Tibial nerve (tissue), 4 donors: ENCODE data around the gene INPP4B. TPM values are rescaled to one million over a fixed set of nuclear protein-coding genes. Genes with fewer than 3 reads are reported as not detected.

Source experiments
- DNase-seq, 2 donors: peaks; one replicate each; pipeline ENCODE4 v3.0.0-alpha.2; 2019; ENCODE audit warnings: low spot score in 2 of 2
- H3K27ac ChIP-seq, 4 donors: fragments of 200-600 bp; sonication (generic) in 3 of 4; one replicate each; pipeline ENCODE4 v1.5.1; 2017 to 2019; ENCODE audit warnings: mild to moderate bottlenecking in 1 of 4
- H3K27me3 ChIP-seq, 2 donors: fragments of 200-600 bp; sonication (generic) in 1 of 2; one replicate each; pipeline versions ENCODE4 v1.5.1 to v1.6.0; 2017 to 2019
- H3K36me3 ChIP-seq, 3 donors: fragments of 200-600 bp; sonication (generic); one replicate each; pipeline ENCODE4 v1.5.1; 2018 to 2019
- H3K4me1 ChIP-seq, 4 donors: fragments of 200-600 bp; sonication (generic) in 3 of 4; one replicate each; pipeline ENCODE4 v1.5.1; 2017 to 2019
- H3K4me3 ChIP-seq, 4 donors: fragments of 200-600 bp; sonication (generic) in 3 of 4; one replicate each; pipeline ENCODE4 v1.5.1; 2017 to 2019; ENCODE audit warnings: mild to moderate bottlenecking in 1 of 4, moderate library complexity in 1 of 4
- H3K9me3 ChIP-seq, 4 donors: fragments of 200-600 bp; sonication (generic) in 3 of 4; one replicate each; pipeline ENCODE4 v1.5.1; 2017 to 2019
- EP300 ChIP-seq, 2 donors: sonication (generic); formaldehyde crosslinking; IDR thresholded peaks; one replicate each; pipeline ENCODE4 v1.6.1; 2017; ENCODE audit warnings: antibody characterized with exemption in 2 of 2, mild to moderate bottlenecking in 1 of 2
- POLR2A ChIP-seq, 2 donors: fragments of 450-650 bp; IDR thresholded peaks; one replicate each; pipeline ENCODE4 v1.6.1; 2017; ENCODE audit warnings: antibody characterized with exemption in 2 of 2, mild to moderate bottlenecking in 2 of 2, moderate library complexity in 2 of 2
- WGBS, 2 donors: methylation state at CpG; one replicate each; pipeline ENCODE4 v1.1.5; 2018; 5-methylcytosine and 5-hydroxymethylcytosine counted together
- total RNA-seq, 4 donors: library from RNA; depleted of rRNA; stranded (reverse); fragments of >200 nt; gene quantifications; one replicate each; pipeline ENCODE4 v1.1.0, GENCODE V29; 2016
- TF ChIP-seq, protein P1 (sequence below), 5 experiments: fragments of 200-600 bp in 3 of 5; fragments of 450-650 bp in 2 of 5; sonication (generic) in 3 of 5; IDR thresholded peaks; one replicate each; pipeline ENCODE4 v1.5.1; 2016 to 2019; ENCODE audit warnings: antibody characterized with exemption in 5 of 5, mild to moderate bottlenecking in 3 of 5, moderate library complexity in 2 of 5

Gene INPP4B
- total RNA-seq, 4 donors from 2014 or later: 16.3 to 32.4 (median 24.8) TPM

DNA sequence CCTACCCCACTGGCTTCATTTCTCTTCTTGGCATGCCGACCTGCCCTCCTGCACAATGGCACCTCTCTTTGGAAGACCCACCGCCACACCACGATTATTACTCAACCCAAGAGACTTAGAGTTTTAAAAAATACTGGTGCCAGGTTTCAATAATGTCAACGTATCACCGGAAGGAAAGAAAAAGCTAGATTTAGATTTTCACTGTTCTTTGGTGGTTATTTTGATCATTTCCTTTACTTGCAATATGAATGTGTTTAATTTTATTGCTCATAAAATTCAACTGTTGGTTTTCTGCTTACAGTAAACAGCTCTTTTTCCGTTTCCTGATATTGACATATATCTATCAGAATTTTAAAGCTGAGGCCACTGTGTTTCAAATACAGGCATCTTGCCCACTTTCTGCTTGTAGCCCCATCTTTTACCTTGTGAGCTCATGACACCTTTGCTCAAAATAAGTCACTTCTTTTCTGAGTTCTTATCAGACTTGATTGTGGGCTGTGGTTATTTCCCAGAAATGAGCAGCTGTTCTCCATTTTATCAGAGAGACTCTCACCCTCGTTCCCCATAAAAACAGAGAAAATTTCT is 439.1 kb downstream of the INPP4B start:
- peak overlapping the region in 2 of 4 donors; percentile 86 to 87 for H3K27ac ChIP-seq
- H3K4me3 ChIP-seq: no peak overlapping the region

DNA sequence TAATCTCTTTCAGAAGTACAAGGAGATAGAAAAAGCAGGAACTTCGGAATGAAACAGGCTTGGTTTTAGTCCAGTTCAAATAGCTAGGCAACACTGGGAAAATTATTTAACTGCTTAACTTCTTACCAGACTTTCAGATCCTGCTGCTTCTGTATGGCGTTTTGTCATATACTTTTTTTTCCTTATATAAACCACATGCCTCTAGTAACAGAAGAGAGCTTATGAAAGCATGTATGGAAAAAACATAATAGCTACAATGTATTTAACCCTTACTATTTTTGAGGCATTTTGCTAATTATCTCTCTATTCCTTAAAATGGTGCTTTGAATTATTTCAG is 439.6 kb downstream of the INPP4B start:
- TF ChIP-seq EP300 (IDR thresholded peaks at IDR 0.05) (no peak), POLR2A (IDR thresholded peaks at IDR 0.05) (no peak)
- TF ChIP-seq, protein P1, sequence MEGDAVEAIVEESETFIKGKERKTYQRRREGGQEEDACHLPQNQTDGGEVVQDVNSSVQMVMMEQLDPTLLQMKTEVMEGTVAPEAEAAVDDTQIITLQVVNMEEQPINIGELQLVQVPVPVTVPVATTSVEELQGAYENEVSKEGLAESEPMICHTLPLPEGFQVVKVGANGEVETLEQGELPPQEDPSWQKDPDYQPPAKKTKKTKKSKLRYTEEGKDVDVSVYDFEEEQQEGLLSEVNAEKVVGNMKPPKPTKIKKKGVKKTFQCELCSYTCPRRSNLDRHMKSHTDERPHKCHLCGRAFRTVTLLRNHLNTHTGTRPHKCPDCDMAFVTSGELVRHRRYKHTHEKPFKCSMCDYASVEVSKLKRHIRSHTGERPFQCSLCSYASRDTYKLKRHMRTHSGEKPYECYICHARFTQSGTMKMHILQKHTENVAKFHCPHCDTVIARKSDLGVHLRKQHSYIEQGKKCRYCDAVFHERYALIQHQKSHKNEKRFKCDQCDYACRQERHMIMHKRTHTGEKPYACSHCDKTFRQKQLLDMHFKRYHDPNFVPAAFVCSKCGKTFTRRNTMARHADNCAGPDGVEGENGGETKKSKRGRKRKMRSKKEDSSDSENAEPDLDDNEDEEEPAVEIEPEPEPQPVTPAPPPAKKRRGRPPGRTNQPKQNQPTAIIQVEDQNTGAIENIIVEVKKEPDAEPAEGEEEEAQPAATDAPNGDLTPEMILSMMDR (IDR thresholded peaks at IDR 0.05): no peak

More for the DNA sequence above, 439.1 kb downstream of the INPP4B start:
- TF ChIP-seq EP300 (IDR thresholded peaks at IDR 0.05) (no peak), POLR2A (IDR thresholded peaks at IDR 0.05) (no peak)
- TF ChIP-seq, protein P1 (IDR thresholded peaks at IDR 0.05): no peak
- Histone ChIP-seq H3K4me1 (peaks cover 0 to 44% (median 12%) of the 10 kb centered on the region in 4 donors), H3K9me3 (no peaks in the 10 kb centered on the region), H3K27me3 (no peaks in the 10 kb centered on the region), H3K36me3 (no peaks in the 10 kb centered on the region)
- no peak for DNase-seq
- 45 to 61% methylated on average over 7 of the region's 7 CpGs for WGBS, 2 donors

GRCh38 chr4:142405695-142406498 is 440.2 kb downstream of the INPP4B start:
- WGBS, 2 donors: 40 to 45% methylated on average over 5 of the region's 5 CpGs
- H3K4me3 ChIP-seq: peak overlapping the region; percentile 34 to 58 (median 43)
- no peak for DNase-seq
- H3K36me3 ChIP-seq: no peaks in the 10 kb centered on the region
- H3K9me3 ChIP-seq: no peaks in the 10 kb centered on the region
- H3K4me1 ChIP-seq: peaks cover 0 to 46% (median 12%) of the 10 kb centered on the region in 4 donors
- H3K27ac ChIP-seq: peak overlapping the region; percentile 72 to 87 (median 80)
- TF ChIP-seq, protein P1 (IDR thresholded peaks at IDR 0.05): no peak
- TF ChIP-seq POLR2A (IDR thresholded peaks at IDR 0.05) (no peak), EP300 (IDR thresholded peaks at IDR 0.05) (no peak)
- H3K27me3 ChIP-seq: no peaks in the 10 kb centered on the region

More for the DNA sequence above, 439.6 kb downstream of the INPP4B start:
- DNase-seq: no peak
- no peaks in the 10 kb centered on the region for H3K27me3 ChIP-seq
- peak overlapping the region in 3 of 4 donors; percentile 73 to 87 (median 86) for H3K27ac ChIP-seq
- H3K4me3 ChIP-seq: no peak overlapping the region
- peaks cover 0 to 46% (median 12%) of the 10 kb centered on the region in 4 donors for H3K4me1 ChIP-seq
- 24 to 25% methylated on average over 2 of the region's 2 CpGs for WGBS, 2 donors
- no peaks in the 10 kb centered on the region for H3K9me3 ChIP-seq
- no peaks in the 10 kb centered on the region for H3K36me3 ChIP-seq

DNA sequence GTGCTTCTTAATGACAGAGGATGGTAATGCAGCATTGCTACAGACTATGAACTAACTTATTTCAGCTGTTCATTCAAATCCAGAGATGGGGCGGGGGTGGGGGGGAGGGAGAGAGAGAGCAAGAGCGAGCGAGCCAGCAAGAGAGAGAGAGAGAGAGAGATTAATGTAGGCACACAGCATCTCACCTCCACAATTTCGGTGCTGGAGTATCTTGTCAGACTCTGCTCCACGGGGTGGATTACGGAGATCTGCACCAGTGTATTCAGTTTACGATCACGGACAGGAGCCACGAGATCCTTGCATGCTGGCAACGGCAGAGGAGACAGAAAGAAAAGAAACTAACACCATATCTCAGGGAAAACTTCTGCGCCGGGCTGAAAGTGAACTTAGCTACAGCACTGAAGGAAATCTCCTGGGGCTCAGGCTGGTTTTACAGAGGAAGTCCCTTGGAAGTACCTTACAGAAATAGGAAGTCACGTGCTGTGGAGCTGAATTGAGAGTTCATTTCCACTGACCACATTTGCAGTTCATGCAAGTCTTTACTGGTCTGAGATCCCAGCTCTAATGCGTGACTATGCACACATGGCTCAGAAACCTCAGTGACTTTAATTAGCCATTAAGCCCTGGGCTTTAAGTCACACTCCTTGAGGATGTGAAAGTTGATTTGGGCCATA is 440.9 kb downstream of the INPP4B start:
- Histone ChIP-seq H3K9me3 (no peaks in the 10 kb centered on the region), H3K36me3 (no peaks in the 10 kb centered on the region), H3K27me3 (no peaks in the 10 kb centered on the region), H3K4me3 (peak overlapping the region; percentile 34 to 58 (median 43)), H3K27ac (peak overlapping the region; percentile 72 to 87 (median 80)), H3K4me1 (peaks cover 0 to 46% (median 12%) of the 10 kb centered on the region in 4 donors)
- 1% methylated on average over 14 of the region's 14 CpGs for WGBS, 2 donors
- peak; percentile 14 to 39 for DNase-seq
- TF ChIP-seq POLR2A (IDR thresholded peaks at IDR 0.05) (no peak), EP300 (IDR thresholded peaks at IDR 0.05) (peak in 1 of 2 donors; percentile 74)

- Histone ChIP-seq H3K27me3 (no peaks in the 10 kb centered on the region), H3K4me1 (peaks cover 0 to 46% (median 12%) of the 10 kb centered on the region in 4 donors), H3K9me3 (no peaks in the 10 kb centered on the region), H3K36me3 (no peaks in the 10 kb centered on the region), H3K4me3 (peak overlapping the region in 2 of 4 donors; percentile 48 to 58), H3K27ac (peak overlapping the region in 2 of 4 donors; percentile 86 to 87)
- 32 to 37% methylated on average over 3 of the region's 3 CpGs for WGBS, 2 donors
- DNase-seq: no peak
- TF ChIP-seq EP300 (IDR thresholded peaks at IDR 0.05) (peak in 1 of 2 donors; percentile 18), POLR2A (IDR thresholded peaks at IDR 0.05) (no peak)
Measured at GRCh38 chr4:142404191-142404611, 441.9 kb downstream of the INPP4B start.
